ENCODE measurements around the gene C1orf53.

The C1orf53 gene

GRCh38 chr1:197916500-197916983 is 14.1 kb downstream of the C1orf53 start:
- H2AFZ ChIP-seq (ENCODE audit: low read depth, low read length), result no peak overlapping the region
- no peaks in the 10 kb centered on the region for H3K4me1 ChIP-seq (ENCODE audit: low read length)
- H3K4me2 ChIP-seq (ENCODE audit: low read length), result no peak overlapping the region
- no peaks in the 10 kb centered on the region for H3K36me3 ChIP-seq (replicated peaks; ENCODE audit: low read depth, low read length)
- no peaks in the 10 kb centered on the region for H3K9me3 ChIP-seq (ENCODE audit: insufficient read depth, low read length)
- no peak overlapping the region for H3K27ac ChIP-seq (ENCODE audit: low read length)
- H4K20me1 ChIP-seq (ENCODE audit: insufficient read depth, low read length), result no peaks in the 10 kb centered on the region
- H3K79me2 ChIP-seq (ENCODE audit: low read length), result no peaks in the 10 kb centered on the region
- H3K27me3 ChIP-seq (ENCODE audit: low read depth, low read length), result peaks cover 28% of the 10 kb centered on the region
- no peak overlapping the region for H3K4me3 ChIP-seq (ENCODE audit: low read length)
- H3K9ac ChIP-seq (ENCODE audit: low read length), result no peak overlapping the region
- TF ChIP-seq CTCF (IDR thresholded peaks at IDR 0.05; ENCODE audit: low read depth, low read length) (no peak), EZH2phosphoT487 (IDR thresholded peaks at IDR 0.05; ENCODE audit: low read depth) (no peak)

GRCh38 chr1:197917805-197918651 is 15.6 kb downstream of the C1orf53 start:
- Histone ChIP-seq H3K9ac (ENCODE audit: low read length) (no peak overlapping the region), H3K4me2 (ENCODE audit: low read length) (no peak overlapping the region), H3K36me3 (replicated peaks; ENCODE audit: low read depth, low read length) (no peaks in the 10 kb centered on the region), H4K20me1 (ENCODE audit: insufficient read depth, low read length) (no peaks in the 10 kb centered on the region), H3K79me2 (ENCODE audit: low read length) (no peaks in the 10 kb centered on the region), H3K27me3 (ENCODE audit: low read depth, low read length) (peaks cover 28% of the 10 kb centered on the region), H3K9me3 (ENCODE audit: insufficient read depth, low read length) (no peaks in the 10 kb centered on the region), H3K27ac (ENCODE audit: low read length) (no peak overlapping the region), H3K4me1 (ENCODE audit: low read length) (no peaks in the 10 kb centered on the region), H2AFZ (ENCODE audit: low read depth, low read length) (no peak overlapping the region), H3K4me3 (ENCODE audit: low read length) (no peak overlapping the region)
- no peak for TF ChIP-seq EZH2phosphoT487 (IDR thresholded peaks at IDR 0.05; ENCODE audit: low read depth)

- peaks cover 28% of the 10 kb centered on the region for H3K27me3 ChIP-seq (ENCODE audit: low read depth, low read length)
- TF ChIP-seq EZH2phosphoT487 (IDR thresholded peaks at IDR 0.05; ENCODE audit: low read depth), result no peak
- TF ChIP-seq CTCF (IDR thresholded peaks at IDR 0.05; ENCODE audit: low read depth, low read length), result no peak
- H3K9ac ChIP-seq (ENCODE audit: low read length), result no peak overlapping the region
- no peak overlapping the region for H3K27ac ChIP-seq (ENCODE audit: low read length)
- no peak overlapping the region for H3K4me3 ChIP-seq (ENCODE audit: low read length)
- H3K36me3 ChIP-seq (replicated peaks; ENCODE audit: low read depth, low read length), result no peaks in the 10 kb centered on the region
- H3K79me2 ChIP-seq (ENCODE audit: low read length), result no peaks in the 10 kb centered on the region
- no peaks in the 10 kb centered on the region for H3K4me1 ChIP-seq (ENCODE audit: low read length)
- no peaks in the 10 kb centered on the region for H3K9me3 ChIP-seq (ENCODE audit: insufficient read depth, low read length)
- H3K4me2 ChIP-seq (ENCODE audit: low read length), result no peak overlapping the region
- no peak overlapping the region for H2AFZ ChIP-seq (ENCODE audit: low read depth, low read length)
- H4K20me1 ChIP-seq (ENCODE audit: insufficient read depth, low read length), result no peaks in the 10 kb centered on the region
Observed at GRCh38 chr1:197918807-197919345, 16.4 kb downstream of the C1orf53 start.

- H3K9ac ChIP-seq (ENCODE audit: low read length), result no peak overlapping the region
- H3K4me2 ChIP-seq (ENCODE audit: low read length), result no peak overlapping the region
- H3K79me2 ChIP-seq (ENCODE audit: low read length), result no peaks in the 10 kb centered on the region
- H3K36me3 ChIP-seq (replicated peaks; ENCODE audit: low read depth, low read length), result no peaks in the 10 kb centered on the region
- H4K20me1 ChIP-seq (ENCODE audit: insufficient read depth, low read length), result no peaks in the 10 kb centered on the region
- H3K27me3 ChIP-seq (ENCODE audit: low read depth, low read length), result peaks cover 24% of the 10 kb centered on the region
- H3K9me3 ChIP-seq (ENCODE audit: insufficient read depth, low read length), result no peaks in the 10 kb centered on the region
- H2AFZ ChIP-seq (ENCODE audit: low read depth, low read length), result no peak overlapping the region
- TF ChIP-seq EZH2phosphoT487 (IDR thresholded peaks at IDR 0.05; ENCODE audit: low read depth), result no peak
- TF ChIP-seq CTCF (IDR thresholded peaks at IDR 0.05; ENCODE audit: low read depth, low read length), result no peak
- H3K4me1 ChIP-seq (ENCODE audit: low read length), result no peaks in the 10 kb centered on the region
- H3K4me3 ChIP-seq (ENCODE audit: low read length), result no peak overlapping the region
- H3K27ac ChIP-seq (ENCODE audit: low read length), result no peak overlapping the region
Observed at GRCh38 chr1:197919346-197920066, 17.1 kb downstream of the C1orf53 start.
